Esophagus muscularis mucosa (tissue), 4 donors: ENCODE measurements around the gene GATD1. TPM values are rescaled to one million over a fixed set of nuclear protein-coding genes. Genes with fewer than 3 reads are reported as not detected.

Source experiments
- DNase-seq: peaks from one replicate; pipeline ENCODE4 v3.0.0-alpha.2; 2017; ENCODE audit errors: extremely low spot score
- H3K27ac ChIP-seq, 4 donors: fragments of 200-600 bp; sonication (generic); replicated peaks in 1 of 4; 1 replicate in 3 of 4; 2 replicates in 1 of 4; pipeline ENCODE4 v1.5.1; 2016 to 2019; ENCODE audit warnings: mild to moderate bottlenecking in 1 of 4
- H3K27me3 ChIP-seq, 4 donors: fragments of 200-600 bp; sonication (generic); one replicate each; pipeline versions ENCODE4 v1.5.1 to v1.6.0; 2016 to 2019
- H3K36me3 ChIP-seq, 4 donors: fragments of 200-600 bp; sonication (generic); one replicate each; pipeline ENCODE4 v1.5.1; 2016 to 2019
- H3K4me1 ChIP-seq, 4 donors: fragments of 200-600 bp; sonication (generic); one replicate each; pipeline ENCODE4 v1.5.1; 2016 to 2019
- H3K4me3 ChIP-seq, 4 donors: fragments of 200-600 bp; sonication (generic); 1 replicate in 2 of 4; 2 replicates in 2 of 4; pipeline ENCODE4 v1.5.1; 2016 to 2019; ENCODE audit warnings: mild to moderate bottlenecking in 4 of 4, moderate library complexity in 1 of 4
- H3K9me3 ChIP-seq, 4 donors: fragments of 200-600 bp; sonication (generic); 1 replicate in 3 of 4; 2 replicates in 1 of 4; pipeline ENCODE4 v1.5.1; 2016 to 2019
- CTCF ChIP-seq, 3 experiments: fragments of 200-600 bp in 2 of 3; fragments of 450-650 bp in 1 of 3; sonication (generic) in 2 of 3; IDR thresholded peaks; one replicate each; pipeline ENCODE4 v1.5.1; 2017 to 2019; ENCODE audit warnings: antibody characterized with exemption in 3 of 3, mild to moderate bottlenecking in 2 of 3, moderate library complexity in 1 of 3
- EP300 ChIP-seq: sonication (generic); formaldehyde crosslinking; IDR thresholded peaks from one replicate; pipeline ENCODE4 v1.6.1; 2017; ENCODE audit warnings: antibody characterized with exemption
- POLR2A ChIP-seq: fragments of 450-650 bp; IDR thresholded peaks from one replicate; pipeline ENCODE4 v1.6.1; 2017; ENCODE audit warnings: antibody characterized with exemption, moderate library complexity, mild to moderate bottlenecking, low read depth
- POLR2AphosphoS5 ChIP-seq, 2 donors: sonication (generic); formaldehyde crosslinking; IDR thresholded peaks; one replicate each; pipeline ENCODE4 v1.6.1; 2017; ENCODE audit warnings: antibody characterized with exemption in 2 of 2
- WGBS: methylation state at CpG from one replicate; pipeline ENCODE4 v1.1.5; 2018; 5-methylcytosine and 5-hydroxymethylcytosine counted together
- intact Hi-C: fragments of 100-400 bp; cut with DNase I; formaldehyde crosslinking; loops from one replicate; pipeline ENCODE4 v1.15.1; 2023
- total RNA-seq, 4 donors: library from RNA; depleted of rRNA; stranded (reverse); fragments of >200 nt; gene quantifications; one replicate each; pipeline versions ENCODE4 v1.1.0 to v1.2.1, GENCODE V29; 2016

GATD1 gene
- total RNA-seq, 4 donors from 2014 or later, result 24.0 to 37.7 (median 28.9) TPM

GRCh38 chr11:809287-810039 lies 32.2 kb upstream of the GATD1 start, which contains the start of gene RPLP2:
TSS of gene RPLP2 (plus strand) at chr11:809967. CDS start at chr11:810235, 268 bp downstream.
- H3K4me1 ChIP-seq, result peaks cover 35 to 57% (median 51%) of the 10 kb centered on the region in 4 donors

GRCh38 chr11:808427-809286 lies 31.4 kb upstream of the GATD1 start:
- WGBS, result 74% methylated on average over 17 of the region's 36 CpGs
- H3K9me3 ChIP-seq, result no peaks in the 10 kb centered on the region
- intact Hi-C loops, result no loop called here

More at GRCh38 chr11:809287-810039, 32.2 kb upstream of the GATD1 start, which contains the start of gene RPLP2:
- H3K9me3 ChIP-seq, result no peaks in the 10 kb centered on the region
- H3K4me3 ChIP-seq, result peak within 1 kb of the TSS; percentile 87 to 98 (median 90)
- peaks cover 24 to 35% (median 33%) of the 10 kb centered on the region in 4 donors for H3K36me3 ChIP-seq
- 0% methylated on average over 23 of the region's 81 CpGs for WGBS
- peak; percentile 96 for TF ChIP-seq POLR2AphosphoS5 (IDR thresholded peaks at IDR 0.05)
- TF ChIP-seq CTCF (IDR thresholded peaks at IDR 0.05), result no peak
- no peak for TF ChIP-seq EP300
- peak; percentile 93 for TF ChIP-seq POLR2A
- intact Hi-C loops, result no loop called here
- DNase-seq, result peak; percentile 100
- H3K27ac ChIP-seq, result peak within 1 kb of the TSS; percentile 89 to 99 (median 96)
- no peaks in the 10 kb centered on the region for H3K27me3 ChIP-seq

GRCh38 chr11:804599-804964 lies 27.3 kb upstream of the GATD1 start:
- Histone ChIP-seq H3K27ac (peak overlapping the region; percentile 84 to 95 (median 92)), H3K4me3 (peak overlapping the region; percentile 63 to 75 (median 68)), H3K36me3 (peaks cover 8 to 37% (median 34%) of the 10 kb centered on the region in 4 donors), H3K9me3 (no peaks in the 10 kb centered on the region), H3K4me1 (peaks cover 31 to 46% (median 38%) of the 10 kb centered on the region in 4 donors), H3K27me3 (no peaks in the 10 kb centered on the region)
- intact Hi-C loops, result no loop called here
- TF ChIP-seq POLR2AphosphoS5 (IDR thresholded peaks at IDR 0.05) (no peak), EP300 (no peak), POLR2A (no peak), CTCF (IDR thresholded peaks at IDR 0.05) (no peak)
- DNase-seq, result no peak
- WGBS, result 0% methylated on average over 2 of the region's 18 CpGs

More at GRCh38 chr11:808427-809286, 31.4 kb upstream of the GATD1 start:
- Histone ChIP-seq H3K4me1 (peaks cover 44 to 66% (median 59%) of the 10 kb centered on the region in 4 donors), H3K27ac (peak overlapping the region; percentile 89 to 99 (median 96)), H3K4me3 (peak overlapping the region; percentile 87 to 98 (median 90)), H3K27me3 (no peaks in the 10 kb centered on the region), H3K36me3 (peaks cover 24 to 27% (median 26%) of the 10 kb centered on the region in 4 donors)
- TF ChIP-seq POLR2A, result no peak
- no peak for TF ChIP-seq EP300
- TF ChIP-seq CTCF (IDR thresholded peaks at IDR 0.05), result no peak
- TF ChIP-seq POLR2AphosphoS5 (IDR thresholded peaks at IDR 0.05), result no peak
- DNase-seq, result no peak

- peak overlapping the region in 2 of 4 donors; percentile 95 for H3K27ac ChIP-seq
- no peaks in the 10 kb centered on the region for H3K27me3 ChIP-seq
- H3K36me3 ChIP-seq, result peaks cover 14 to 43% (median 39%) of the 10 kb centered on the region in 4 donors
- WGBS, result 44% methylated on average over 10 of the region's 26 CpGs
- intact Hi-C loops, result no loop called here
- H3K4me1 ChIP-seq, result peaks cover 31 to 44% (median 38%) of the 10 kb centered on the region in 4 donors
- peak overlapping the region; percentile 63 to 75 (median 68) for H3K4me3 ChIP-seq
- DNase-seq, result no peak
- TF ChIP-seq CTCF (IDR thresholded peaks at IDR 0.05) (no peak), POLR2A (no peak), POLR2AphosphoS5 (IDR thresholded peaks at IDR 0.05) (no peak)
- H3K9me3 ChIP-seq, result no peaks in the 10 kb centered on the region
Observed at GRCh38 chr11:803770-804598, 26.7 kb upstream of the GATD1 start.
